HepG2 (cell line): Measurements from ENCODE around the gene DIRAS1. TPM values are rescaled to one million over a fixed set of nuclear protein-coding genes. Genes with fewer than 3 reads are reported as not detected.
A peak's percentile ranks its signal among the peaks of the same experiment; 100 is the strongest.

Source experiments
- ATRX ChIP-seq: sonication (generic); formaldehyde crosslinking; IDR thresholded peaks from 2 replicates; pipeline ENCODE4 v1.4.0; 2020; ENCODE audit warnings: missing genetic modification reagents, borderline replicate concordance
- BORCS8-MEF2B ChIP-seq: sonication (generic); formaldehyde crosslinking; IDR thresholded peaks from 2 replicates; pipeline ENCODE4 v1.8.0; 2022; ENCODE audit warnings: mild to moderate bottlenecking, missing genetic modification reagents
- CC2D1A ChIP-seq: sonication (generic); formaldehyde crosslinking; IDR thresholded peaks from 2 replicates; pipeline ENCODE4 v1.8.1; 2023; ENCODE audit warnings: mild to moderate bottlenecking, missing genetic modification reagents
- CEBPZ ChIP-seq: IDR thresholded peaks from 2 replicates; pipeline ENCODE4 v1.6.1; 2012; ENCODE audit warnings: low read length, improper control_type of control experiment
- FOSL1 ChIP-seq: sonication (generic); formaldehyde crosslinking; IDR thresholded peaks from 2 replicates; pipeline ENCODE4 v1.9.0; 2021; ENCODE audit warnings: missing genetic modification reagents, borderline replicate concordance
- FOXA3 ChIP-seq: IDR thresholded peaks from 2 replicates; pipeline ENCODE4 v1.6.1; 2016; ENCODE audit warnings: missing genetic modification reagents, missing compliant biosample characterization
- FOXK2 ChIP-seq: fragments of 450-650 bp; IDR thresholded peaks from 2 replicates; pipeline ENCODE4 v1.6.1; 2016
- KLF9 ChIP-seq: IDR thresholded peaks from 2 replicates; pipeline ENCODE4 v1.6.1; 2016; ENCODE audit warnings: low read depth
- MEF2D ChIP-seq: sonication (generic); formaldehyde crosslinking; IDR thresholded peaks from 2 replicates; pipeline ENCODE4 v1.5.1; 2020; ENCODE audit warnings: mild to moderate bottlenecking, missing genetic modification reagents
- MIXL1 ChIP-seq: IDR thresholded peaks from 2 replicates; pipeline ENCODE4 v1.6.1; 2016
- MTF1 ChIP-seq: sonication (generic); formaldehyde crosslinking; IDR thresholded peaks from 2 replicates; pipeline ENCODE4 v1.5.0; 2020; ENCODE audit warnings: missing genetic modification reagents
- NFIC ChIP-seq: IDR thresholded peaks from 2 replicates; pipeline ENCODE4 v1.6.1; 2012; ENCODE audit warnings: mild to moderate bottlenecking, low read length, inconsistent platforms
- NFKB2 ChIP-seq: sonication (generic); formaldehyde crosslinking; IDR thresholded peaks from 2 replicates; pipeline ENCODE4 v1.4.0; 2020; ENCODE audit warnings: missing genetic modification reagents, borderline replicate concordance
- PHF21A ChIP-seq: sonication (generic); formaldehyde crosslinking; IDR thresholded peaks from 2 replicates; pipeline ENCODE4 v1.5.0; 2020; ENCODE audit warnings: mild to moderate bottlenecking, missing genetic modification reagents
- RAD51 ChIP-seq: fragments of 450-650 bp; IDR thresholded peaks from 2 replicates; pipeline ENCODE4 v1.6.1; 2016; ENCODE audit warnings: borderline replicate concordance
- RBM39 ChIP-seq: fragments of 200-400 bp; formaldehyde crosslinking; IDR thresholded peaks from one replicate; pipeline ENCODE4 v1.6.1; 2018; ENCODE audit warnings: antibody characterized with exemption, mild to moderate bottlenecking, low read depth, low read length; ENCODE audit not compliant: poor library complexity, severe bottlenecking
- SKI ChIP-seq: fragments of 450-650 bp; IDR thresholded peaks from one replicate; pipeline ENCODE4 v1.6.1; 2018; ENCODE audit warnings: mild to moderate bottlenecking; ENCODE audit not compliant: partially characterized antibody
- TAF15 ChIP-seq: fragments of 200-400 bp; formaldehyde crosslinking; IDR thresholded peaks from one replicate; pipeline ENCODE4 v1.6.1; 2018; ENCODE audit warnings: mild to moderate bottlenecking, low read depth, low read length; ENCODE audit not compliant: poor library complexity, severe bottlenecking
- ZBTB21 ChIP-seq: sonication (generic); formaldehyde crosslinking; IDR thresholded peaks from 2 replicates; pipeline ENCODE4 v1.4.0; 2020; ENCODE audit warnings: missing genetic modification reagents
- ZMAT3 ChIP-seq: sonication (generic); formaldehyde crosslinking; conservative IDR thresholded peaks from 2 replicates; pipeline ENCODE4 v1.7.0; 2021; ENCODE audit warnings: missing genetic modification reagents
- ZNF274 ChIP-seq: sonication (generic); formaldehyde crosslinking; IDR thresholded peaks from 2 replicates; pipeline ENCODE4 v1.5.1; 2020; ENCODE audit warnings: mild to moderate bottlenecking, missing genetic modification reagents
- ZNF30 ChIP-seq: sonication (generic); formaldehyde crosslinking; IDR thresholded peaks from 2 replicates; pipeline ENCODE4 v1.5.0; 2020; ENCODE audit warnings: mild to moderate bottlenecking, missing genetic modification reagents
- ZNF552 ChIP-seq: sonication (generic); formaldehyde crosslinking; IDR thresholded peaks from 2 replicates; pipeline ENCODE4 v1.9.0; 2022; ENCODE audit warnings: missing genetic modification reagents, mild to moderate bottlenecking, borderline replicate concordance
- ZNF558 ChIP-seq: sonication (generic); formaldehyde crosslinking; IDR thresholded peaks from 2 replicates; pipeline ENCODE4 v1.9.0; 2022; ENCODE audit warnings: mild to moderate bottlenecking, missing genetic modification reagents, borderline replicate concordance
- ZNF567 ChIP-seq: sonication (generic); formaldehyde crosslinking; IDR thresholded peaks from 2 replicates; pipeline ENCODE4 v1.8.1; 2023; ENCODE audit warnings: mild to moderate bottlenecking, missing genetic modification reagents, borderline replicate concordance
- polyA plus RNA-seq, 8 experiments: library from polyadenylated mRNA; depleted of rRNA in 3 of 8; stranded (reverse) in 7 of 8; unstranded in 1 of 8; fragments of >200 nt; fragmentation: Illumina TruSeq in 4 of 8; extraction: Trizol in 4 of 8; gene quantifications; 2 replicates each; pipeline versions ENCODE4 v1.2.1 to v1.2.3, GENCODE V29; 2011 to 2016; ENCODE audit warnings: low read depth in 4 of 8, missing spikeins in 1 of 8, mixed read lengths in 1 of 8; ENCODE audit not compliant: insufficient read depth in 1 of 8
- total RNA-seq, 5 experiments: library from RNA; depleted of rRNA; stranded (reverse); fragments of >200 nt; fragmentation: Illumina TruSeq; extraction: Trizol; gene quantifications; 2 replicates each; pipeline ENCODE4 v1.2.3, GENCODE V29; 2016; ENCODE audit warnings: low read depth in 1 of 5
- TF ChIP-seq, protein P1 (sequence below): IDR thresholded peaks from 2 replicates; pipeline ENCODE4 v1.4.0; 2020; ENCODE audit warnings: mild to moderate bottlenecking, missing genetic modification reagents

DIRAS1 gene
- total and polyA plus RNA-seq, 2 of the 13 experiments (the other 11 are each of a cell fraction or from before 2014, with no cell fraction given) = 0.97 to 1.8 TPM

- TF ChIP-seq ZBTB21 (CRISPR knock-in tag) (peak; percentile 85), FOXA3 (CRISPR knock-in tag) (peak; percentile 77), NFIC (no peak), ZNF30 (CRISPR knock-in tag) (peak; percentile 97), ZNF274 (peak; percentile 95), KLF9 (CRISPR knock-in tag) (peak; percentile 96), MEF2D (CRISPR knock-in tag) (peak; percentile 88), NFKB2 (peak; percentile 96; the same call in 1 of the 2 replicates), PHF21A (CRISPR knock-in tag) (peak; percentile 73), CEBPZ (no peak), TAF15 (no peak), ATRX (CRISPR knock-in tag) (peak; percentile 75; the same call in 1 of the 2 replicates), SKI (peak; percentile 93), FOXK2 (no peak), RBM39 (peak; percentile 98), RAD51 (no peak), MIXL1 (CRISPR knock-in tag) (peak; percentile 94), ZNF552 (0 out of 2 replicates have a peak, but pooled peaks have one; percentile 30), ZNF558 (CRISPR knock-in tag) (peak; percentile 82; the same call in 1 of the 2 replicates), FOSL1 (CRISPR knock-in tag) (no peak), MTF1 (CRISPR knock-in tag) (peak; percentile 90; the same call in 1 of the 2 replicates), BORCS8-MEF2B (CRISPR knock-in tag) (peak; percentile 100), ZNF567 (CRISPR knock-in tag) (peak; percentile 81; the same call in 1 of the 2 replicates), CC2D1A (CRISPR knock-in tag) (0 out of 2 replicates have a peak, but pooled peaks have one; percentile 75), ZMAT3 (peak; percentile 93)
- TF ChIP-seq, protein P1, sequence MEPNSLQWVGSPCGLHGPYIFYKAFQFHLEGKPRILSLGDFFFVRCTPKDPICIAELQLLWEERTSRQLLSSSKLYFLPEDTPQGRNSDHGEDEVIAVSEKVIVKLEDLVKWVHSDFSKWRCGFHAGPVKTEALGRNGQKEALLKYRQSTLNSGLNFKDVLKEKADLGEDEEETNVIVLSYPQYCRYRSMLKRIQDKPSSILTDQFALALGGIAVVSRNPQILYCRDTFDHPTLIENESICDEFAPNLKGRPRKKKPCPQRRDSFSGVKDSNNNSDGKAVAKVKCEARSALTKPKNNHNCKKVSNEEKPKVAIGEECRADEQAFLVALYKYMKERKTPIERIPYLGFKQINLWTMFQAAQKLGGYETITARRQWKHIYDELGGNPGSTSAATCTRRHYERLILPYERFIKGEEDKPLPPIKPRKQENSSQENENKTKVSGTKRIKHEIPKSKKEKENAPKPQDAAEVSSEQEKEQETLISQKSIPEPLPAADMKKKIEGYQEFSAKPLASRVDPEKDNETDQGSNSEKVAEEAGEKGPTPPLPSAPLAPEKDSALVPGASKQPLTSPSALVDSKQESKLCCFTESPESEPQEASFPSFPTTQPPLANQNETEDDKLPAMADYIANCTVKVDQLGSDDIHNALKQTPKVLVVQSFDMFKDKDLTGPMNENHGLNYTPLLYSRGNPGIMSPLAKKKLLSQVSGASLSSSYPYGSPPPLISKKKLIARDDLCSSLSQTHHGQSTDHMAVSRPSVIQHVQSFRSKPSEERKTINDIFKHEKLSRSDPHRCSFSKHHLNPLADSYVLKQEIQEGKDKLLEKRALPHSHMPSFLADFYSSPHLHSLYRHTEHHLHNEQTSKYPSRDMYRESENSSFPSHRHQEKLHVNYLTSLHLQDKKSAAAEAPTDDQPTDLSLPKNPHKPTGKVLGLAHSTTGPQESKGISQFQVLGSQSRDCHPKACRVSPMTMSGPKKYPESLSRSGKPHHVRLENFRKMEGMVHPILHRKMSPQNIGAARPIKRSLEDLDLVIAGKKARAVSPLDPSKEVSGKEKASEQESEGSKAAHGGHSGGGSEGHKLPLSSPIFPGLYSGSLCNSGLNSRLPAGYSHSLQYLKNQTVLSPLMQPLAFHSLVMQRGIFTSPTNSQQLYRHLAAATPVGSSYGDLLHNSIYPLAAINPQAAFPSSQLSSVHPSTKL (CRISPR knock-in tag) = peak; percentile 84
Observed at GRCh38 chr19:2739602-2740313, 18.6 kb upstream of the DIRAS1 start, which contains the start of gene SLC39A3 (continued).
